ENCODE data around the gene PTPN5.
A peak's percentile ranks its signal among the peaks of the same experiment; 100 is the strongest.

- TF ChIP-seq CTCF (conservative IDR thresholded peaks at IDR 0.05) (peak; percentile 47), EZH2 (IDR thresholded peaks at IDR 0.05; ENCODE audit: low read depth) (no peak)
Observed at GRCh38 chr11:18739685-18740084, 51.9 kb downstream of the PTPN5 start.

Measured in PC-9 (cell line).